Measurements from ENCODE around the gene FAM180B. TPM values are rescaled to one million over a fixed set of nuclear protein-coding genes. Genes with fewer than 3 reads are reported as not detected.

Gene FAM180B
- total RNA-seq, 4 donors from 2014 or later, result not detected

DNA sequence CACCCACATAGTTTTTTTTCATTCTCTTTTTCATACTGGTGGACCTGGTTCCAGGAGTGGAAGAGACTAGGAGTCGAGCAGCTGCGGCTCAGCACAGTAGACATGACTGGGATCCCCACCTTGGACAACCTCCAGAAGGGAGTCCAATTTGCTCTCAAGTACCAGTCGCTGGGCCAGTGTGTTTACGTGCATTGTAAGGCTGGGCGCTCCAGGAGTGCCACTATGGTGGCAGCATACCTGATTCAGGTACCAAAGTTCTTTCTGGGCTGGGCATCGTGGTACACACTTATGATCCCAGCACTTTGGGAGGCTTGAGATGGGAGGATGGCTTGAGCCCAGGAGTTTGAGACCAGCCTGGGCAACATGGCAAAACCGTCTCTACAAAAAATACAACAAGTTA is 16.8 kb upstream of the FAM180B start:
- Histone ChIP-seq H3K4me3 (no peak overlapping the region), H3K27me3 (no peaks in the 10 kb centered on the region), H3K4me1 (peaks cover 4 to 43% (median 5%) of the 10 kb centered on the region in 3 donors), H3K36me3 (peaks cover 4 to 67% (median 15%) of the 10 kb centered on the region in 3 donors), H3K9me3 (no peaks in the 10 kb centered on the region), H3K27ac (no peak overlapping the region)
- WGBS, 2 donors, result 88 to 100% methylated on average over 2 to 4 of the region's 7 CpGs
- TF ChIP-seq POLR2A (IDR thresholded peaks at IDR 0.05), result no peak
- TF ChIP-seq, protein P1, sequence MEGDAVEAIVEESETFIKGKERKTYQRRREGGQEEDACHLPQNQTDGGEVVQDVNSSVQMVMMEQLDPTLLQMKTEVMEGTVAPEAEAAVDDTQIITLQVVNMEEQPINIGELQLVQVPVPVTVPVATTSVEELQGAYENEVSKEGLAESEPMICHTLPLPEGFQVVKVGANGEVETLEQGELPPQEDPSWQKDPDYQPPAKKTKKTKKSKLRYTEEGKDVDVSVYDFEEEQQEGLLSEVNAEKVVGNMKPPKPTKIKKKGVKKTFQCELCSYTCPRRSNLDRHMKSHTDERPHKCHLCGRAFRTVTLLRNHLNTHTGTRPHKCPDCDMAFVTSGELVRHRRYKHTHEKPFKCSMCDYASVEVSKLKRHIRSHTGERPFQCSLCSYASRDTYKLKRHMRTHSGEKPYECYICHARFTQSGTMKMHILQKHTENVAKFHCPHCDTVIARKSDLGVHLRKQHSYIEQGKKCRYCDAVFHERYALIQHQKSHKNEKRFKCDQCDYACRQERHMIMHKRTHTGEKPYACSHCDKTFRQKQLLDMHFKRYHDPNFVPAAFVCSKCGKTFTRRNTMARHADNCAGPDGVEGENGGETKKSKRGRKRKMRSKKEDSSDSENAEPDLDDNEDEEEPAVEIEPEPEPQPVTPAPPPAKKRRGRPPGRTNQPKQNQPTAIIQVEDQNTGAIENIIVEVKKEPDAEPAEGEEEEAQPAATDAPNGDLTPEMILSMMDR (IDR thresholded peaks at IDR 0.05), result no peak
- DNase-seq, result no peak
- intact Hi-C loops (cut with DNase I), result no loop called here

GRCh38 chr11:47570651-47571356 is 15.7 kb upstream of the FAM180B start:
- Histone ChIP-seq H3K36me3 (peaks cover 8 to 78% (median 15%) of the 10 kb centered on the region in 3 donors), H3K27ac (no peak overlapping the region), H3K27me3 (no peaks in the 10 kb centered on the region), H3K9me3 (no peaks in the 10 kb centered on the region), H3K4me3 (no peak overlapping the region), H3K4me1 (peaks cover 0 to 36% (median 0%) of the 10 kb centered on the region in 3 donors)
- DNase-seq, result no peak
- intact Hi-C loops (cut with DNase I), result no loop called here
- TF ChIP-seq, protein P1 (IDR thresholded peaks at IDR 0.05), result no peak
- no peak for TF ChIP-seq POLR2A (IDR thresholded peaks at IDR 0.05)
- 75 to 78% methylated on average over 3 of the region's 3 CpGs for WGBS, 2 donors

GRCh38 chr11:47571357-47571729 is 15.1 kb upstream of the FAM180B start:
- no peaks in the 10 kb centered on the region for H3K27me3 ChIP-seq

GRCh38 chr11:47571895-47572294 is 14.6 kb upstream of the FAM180B start:
- 50 to 86% methylated on average over 1 of the region's 1 CpG for WGBS, 2 donors
- no peak overlapping the region for H3K4me3 ChIP-seq
- H3K27me3 ChIP-seq, result no peaks in the 10 kb centered on the region
- TF ChIP-seq, protein P1 (IDR thresholded peaks at IDR 0.05), result no peak
- no peak for TF ChIP-seq POLR2A (IDR thresholded peaks at IDR 0.05)
- no peaks in the 10 kb centered on the region for H3K9me3 ChIP-seq
- no peak overlapping the region for H3K27ac ChIP-seq
- intact Hi-C loops (cut with DNase I), result no loop called here
- peaks cover 0 to 32% (median 1%) of the 10 kb centered on the region in 3 donors for H3K4me1 ChIP-seq
- DNase-seq, result no peak
- H3K36me3 ChIP-seq, result peaks cover 8 to 89% (median 15%) of the 10 kb centered on the region in 3 donors

More at GRCh38 chr11:47571357-47571729, 15.1 kb upstream of the FAM180B start:
- Histone ChIP-seq H3K4me1 (peaks cover 0 to 33% (median 0%) of the 10 kb centered on the region in 3 donors), H3K4me3 (no peak overlapping the region), H3K27ac (no peak overlapping the region), H3K9me3 (no peaks in the 10 kb centered on the region), H3K36me3 (peaks cover 8 to 84% (median 15%) of the 10 kb centered on the region in 3 donors)
- no peak for TF ChIP-seq POLR2A (IDR thresholded peaks at IDR 0.05)
- TF ChIP-seq, protein P1 (IDR thresholded peaks at IDR 0.05), result no peak
- no peak for DNase-seq
- intact Hi-C loops (cut with DNase I), result no loop called here
- WGBS, 2 donors, result 61 to 68% methylated on average over 4 of the region's 4 CpGs

DNA sequence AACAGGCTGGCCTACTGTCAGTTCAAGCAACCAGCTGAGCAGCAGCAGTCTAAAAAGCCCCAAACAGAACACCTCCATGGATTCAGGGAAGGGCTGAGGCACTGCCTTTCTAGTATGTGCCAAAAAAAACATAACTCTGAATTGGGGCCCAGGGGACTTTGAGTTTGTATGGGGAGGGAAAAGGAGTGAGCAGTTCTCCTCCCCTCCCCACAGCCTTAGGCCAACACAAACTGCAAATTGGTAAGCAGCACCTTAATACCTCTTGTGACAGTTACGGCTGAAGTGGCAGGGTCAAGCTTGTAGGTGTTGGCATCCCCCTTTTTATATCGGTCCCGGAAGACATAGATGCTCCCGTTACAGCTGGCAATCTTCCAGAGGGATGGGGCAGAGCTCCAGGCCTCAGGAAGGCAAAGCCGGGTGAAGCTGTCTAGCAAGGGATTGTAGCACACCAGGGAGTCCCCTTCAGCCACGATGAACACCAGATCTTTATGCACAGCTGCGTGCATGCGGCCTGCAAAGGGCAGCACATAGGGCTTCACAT is 13.7 kb upstream of the FAM180B start:
- Histone ChIP-seq H3K4me1 (peaks cover 4 to 38% (median 10%) of the 10 kb centered on the region in 3 donors), H3K27ac (no peak overlapping the region), H3K9me3 (no peaks in the 10 kb centered on the region), H3K4me3 (no peak overlapping the region), H3K27me3 (no peaks in the 10 kb centered on the region), H3K36me3 (peaks cover 8 to 97% (median 15%) of the 10 kb centered on the region in 3 donors)
- TF ChIP-seq, protein P1 (IDR thresholded peaks at IDR 0.05), result no peak
- no peak for TF ChIP-seq POLR2A (IDR thresholded peaks at IDR 0.05)
- DNase-seq, result no peak
- intact Hi-C loops (cut with DNase I), result no loop called here
- 35 to 50% methylated on average over 3 of the region's 8 CpGs for WGBS, 2 donors

Data from esophagus squamous epithelium (tissue), 5 donors.